ENCODE data around the gene RAB13. TPM values are rescaled to one million over a fixed set of nuclear protein-coding genes. Genes with fewer than 3 reads are reported as not detected.
A peak's percentile ranks its signal among the peaks of the same experiment; 100 is the strongest.

The RAB13 gene
- total and polyA plus RNA-seq, 2 of the 4 experiments (the other 2 are of a cell fraction), result 42.3 to 249 TPM

- 100% methylated on average over 4 of the region's 12 CpGs; no CpG with 5 or more reads in 1 of the 2 experiments for WGBS, 2 experiments (ENCODE audit: extremely low coverage in 2 of 2, insufficient read length in 1 of 2)
- TF ChIP-seq SMC3 (IDR thresholded peaks at IDR 0.05; ENCODE audit: low read depth, low read length), result no peak
- no peak for TF ChIP-seq FOS (IDR thresholded peaks at IDR 0.05; ENCODE audit: low read depth, low read length)
- no peak for TF ChIP-seq RFX5 (IDR thresholded peaks at IDR 0.05; ENCODE audit: low read depth, low read length)
- TF ChIP-seq RAD21 (IDR thresholded peaks at IDR 0.05; ENCODE audit: low read length), result no peak
- no peak for TF ChIP-seq CEBPB (IDR thresholded peaks at IDR 0.05; ENCODE audit: low read depth, low read length)
- no peak for TF ChIP-seq RCOR1 (IDR thresholded peaks at IDR 0.05; ENCODE audit: insufficient replicate concordance, low read length)
- Histone ChIP-seq H2BK5ac (ENCODE audit: low read depth, low read length, poor library complexity, severe bottlenecking) (no peak overlapping the region), H2AFZ (replicated peaks; ENCODE audit: low read length, poor library complexity) (no peak overlapping the region), H4K8ac (ENCODE audit: low read depth in 2 of 2, low read length in 2 of 2) (no peak overlapping the region), H3K27me3 (ENCODE audit: control insufficient read depth, insufficient read depth, low read length) (no peaks in the 10 kb centered on the region), H4K91ac (ENCODE audit: insufficient read depth, low read depth, low read length) (no peak overlapping the region), H2AK5ac (ENCODE audit: low read depth, low read length) (no peak overlapping the region), H3K9me1 (ENCODE audit: insufficient read depth, low read length) (peaks cover 3% of the 10 kb centered on the region; the same call in 1 of the 2 replicates), H2AK9ac (replicated peaks; ENCODE audit: low read depth, low read length, poor library complexity) (peak overlapping the region; percentile 65), H3K4ac (ENCODE audit: low read depth, low read length) (no peak overlapping the region), H3K23ac (ENCODE audit: low read depth, low read length) (no peak overlapping the region), H3K4me3 (ENCODE audit: insufficient read depth, low read depth, low read length) (no peak overlapping the region), H3K18ac (ENCODE audit: low read depth, low read length) (no peak overlapping the region), H4K20me1 (ENCODE audit: insufficient read depth, low read length) (no peaks in the 10 kb centered on the region), H3K79me1 (ENCODE audit: low read depth in 1 of 2, low read length in 2 of 2) (peaks cover 0 to 8% of the 10 kb centered on the region in 2 experiments; a peak in 2 of 4 replicates), H2BK120ac (ENCODE audit: low read depth, low read length) (no peak overlapping the region), H3K4me2 (ENCODE audit: low read depth, low read length) (no peak overlapping the region), H3K14ac (replicated peaks; ENCODE audit: low read depth, low read length) (no peak overlapping the region), H2BK20ac (ENCODE audit: low read depth, low read length) (no peak overlapping the region), H3K36me3 (ENCODE audit: control insufficient read depth, insufficient read depth, low read length) (peaks cover 79% of the 10 kb centered on the region), H3K9ac (ENCODE audit: low read depth, low read length) (no peak overlapping the region), H3K56ac (ENCODE audit: extremely low read depth, insufficient read depth, low read length) (no peak overlapping the region), H3K27ac (ENCODE audit: insufficient read depth, low read length) (no peak overlapping the region), H2BK15ac (ENCODE audit: low read depth, low read length) (no peak overlapping the region), H4K5ac (ENCODE audit: low read depth, low read length) (no peak overlapping the region), H3K9me3 (ENCODE audit: control insufficient read depth, insufficient read depth, low read length) (no peaks in the 10 kb centered on the region), H3K4me1 (ENCODE audit: control insufficient read depth, insufficient read depth, low read length) (no peaks in the 10 kb centered on the region)
- intact Hi-C loops (cut with micrococcal nuclease), result no loop called here
- no peak for DNase-seq
- no TSS peak for BruUV-seq (replicated peaks)
- in situ Hi-C loops (cut with MboI; ENCODE audit: low sequenced_read_pairs), result no loop called here
- dilution Hi-C loops (cut with HindIII; ENCODE audit: low sequenced_read_pairs, unreplicated experiment), result no loop called here
- ATAC-seq (ENCODE audit: low read depth), result no peak
- ChIA-PET CTCF (no interaction called here), POLR2A (ENCODE audit: unreplicated experiment) (no interaction called here)
These were observed 49.9 kb downstream of the RAB13 start for GRCh38 chr1:153936011-153936802.
